ENCODE measurements around the gene RAB11FIP4.

DNA sequence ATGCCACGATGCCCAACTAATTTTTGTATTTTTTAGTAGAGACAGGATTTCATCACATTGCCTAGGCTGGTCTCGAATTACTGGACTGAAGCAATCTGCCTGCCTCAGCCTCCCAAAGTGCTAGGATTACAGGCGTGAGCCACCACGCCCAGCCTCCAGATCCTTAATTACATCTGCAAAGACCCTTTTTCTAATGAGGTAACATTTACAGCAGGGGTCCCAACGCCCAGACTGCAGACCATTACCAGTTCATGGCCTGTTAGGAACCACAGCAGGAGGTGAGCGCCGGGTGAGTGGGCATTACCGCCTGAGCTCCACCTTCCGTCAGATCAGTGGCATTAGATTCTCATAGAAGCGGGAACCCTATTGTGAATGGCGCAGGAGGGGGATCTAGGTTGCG is 4.0 kb upstream of the RAB11FIP4 start:
- TF ChIP-seq, protein P1, sequence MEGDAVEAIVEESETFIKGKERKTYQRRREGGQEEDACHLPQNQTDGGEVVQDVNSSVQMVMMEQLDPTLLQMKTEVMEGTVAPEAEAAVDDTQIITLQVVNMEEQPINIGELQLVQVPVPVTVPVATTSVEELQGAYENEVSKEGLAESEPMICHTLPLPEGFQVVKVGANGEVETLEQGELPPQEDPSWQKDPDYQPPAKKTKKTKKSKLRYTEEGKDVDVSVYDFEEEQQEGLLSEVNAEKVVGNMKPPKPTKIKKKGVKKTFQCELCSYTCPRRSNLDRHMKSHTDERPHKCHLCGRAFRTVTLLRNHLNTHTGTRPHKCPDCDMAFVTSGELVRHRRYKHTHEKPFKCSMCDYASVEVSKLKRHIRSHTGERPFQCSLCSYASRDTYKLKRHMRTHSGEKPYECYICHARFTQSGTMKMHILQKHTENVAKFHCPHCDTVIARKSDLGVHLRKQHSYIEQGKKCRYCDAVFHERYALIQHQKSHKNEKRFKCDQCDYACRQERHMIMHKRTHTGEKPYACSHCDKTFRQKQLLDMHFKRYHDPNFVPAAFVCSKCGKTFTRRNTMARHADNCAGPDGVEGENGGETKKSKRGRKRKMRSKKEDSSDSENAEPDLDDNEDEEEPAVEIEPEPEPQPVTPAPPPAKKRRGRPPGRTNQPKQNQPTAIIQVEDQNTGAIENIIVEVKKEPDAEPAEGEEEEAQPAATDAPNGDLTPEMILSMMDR (IDR thresholded peaks at IDR 0.05; ENCODE audit: low read depth, low read length), result no peak
- TF ChIP-seq POLR2A (IDR thresholded peaks at IDR 0.05; ENCODE audit: extremely low read depth, insufficient read length), result no peak
- TF ChIP-seq, protein P2, sequence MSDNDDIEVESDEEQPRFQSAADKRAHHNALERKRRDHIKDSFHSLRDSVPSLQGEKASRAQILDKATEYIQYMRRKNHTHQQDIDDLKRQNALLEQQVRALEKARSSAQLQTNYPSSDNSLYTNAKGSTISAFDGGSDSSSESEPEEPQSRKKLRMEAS (IDR thresholded peaks at IDR 0.05; ENCODE audit: low read depth, low read length), result no peak
- no peak for TF ChIP-seq MYC (IDR thresholded peaks at IDR 0.05; ENCODE audit: low read depth, low read length)

Data from NB4 (cell line).